PC-3 (cell line): ENCODE data around the gene C1orf105. TPM values are rescaled to one million over a fixed set of nuclear protein-coding genes. Genes with fewer than 3 reads are reported as not detected.

Experiments used
- ATAC-seq: fragments of 200-7000 bp; cut with Tn5 transposase; 2 replicates; pipeline ENCODE4 v1.9.1; 2020; ENCODE audit warnings: mild to moderate bottlenecking, moderate library complexity
- BruUV-seq: library from RNA; stranded (reverse); fragments of 400-500 nt; replicated peaks from 2 replicates; lab custom pipeline; 2021; lab: Mats Ljungman, UMichigan
- CTCF ChIA-PET: fragments of 300-600 bp; sonication (Branson Sonifier 250); formaldehyde crosslinking; loops from one replicate; lab custom pipeline; 2022; ENCODE audit warnings: antibody characterized with exemption; lab: Charles Lee
- POLR2A ChIA-PET: fragments of 300-600 bp; sonication (Branson Sonifier 250); formaldehyde crosslinking; loops from one replicate; lab custom pipeline; 2022; ENCODE audit warnings: antibody characterized with exemption; ENCODE audit not compliant: unreplicated experiment; lab: Charles Lee
- DNase-seq: peaks from one replicate; pipeline ENCODE4 v3.0.0-alpha.2; 2015
- H2AFZ ChIP-seq: fragments of 300-600 bp; sonication (generic); 2 replicates; pipeline ENCODE4 v1.6.0; 2016; ENCODE audit warnings: antibody characterized with exemption, low read length
- H3F3A ChIP-seq: fragments of 300-600 bp; sonication (generic); one replicate; pipeline ENCODE4 v1.6.0; 2017; ENCODE audit warnings: antibody characterized with exemption, low read length, control low read depth, mild to moderate bottlenecking; ENCODE audit not compliant: unreplicated experiment
- H3K27ac ChIP-seq: fragments of 300-600 bp; sonication (generic); 2 replicates; pipeline ENCODE4 v1.5.1; 2016; ENCODE audit warnings: mild to moderate bottlenecking, low read length
- H3K27me3 ChIP-seq: fragments of 300-600 bp; sonication (generic); 2 replicates; pipeline ENCODE4 v1.6.1; 2016; ENCODE audit warnings: low read length, mixed read lengths
- H3K36me3 ChIP-seq: fragments of 300-600 bp; sonication (generic); 2 replicates; pipeline ENCODE4 v1.6.1; 2016; ENCODE audit warnings: low read depth, mixed run types, low read length, mixed read lengths
- H3K4me1 ChIP-seq: fragments of 300-600 bp; sonication (generic); 2 replicates; pipeline ENCODE4 v1.5.1; 2016; ENCODE audit warnings: low read length; ENCODE audit not compliant: insufficient read depth
- H3K4me2 ChIP-seq: fragments of 300-600 bp; sonication (generic); 2 replicates; pipeline ENCODE4 v1.6.0; 2016; ENCODE audit warnings: low read length
- H3K4me3 ChIP-seq: fragments of 300-600 bp; sonication (generic); 2 replicates; pipeline ENCODE4 v1.5.1; 2016; ENCODE audit warnings: mild to moderate bottlenecking, low read length, mixed read lengths
- H3K79me2 ChIP-seq: fragments of 300-600 bp; sonication (generic); 2 replicates; pipeline ENCODE4 v1.6.1; 2017; ENCODE audit warnings: low read length, mixed read lengths
- H3K9ac ChIP-seq: fragments of 300-600 bp; sonication (generic); 2 replicates; pipeline ENCODE4 v1.6.0; 2016; ENCODE audit warnings: mild to moderate bottlenecking, low read length
- H3K9me2 ChIP-seq: fragments of 300-600 bp; sonication (generic); replicated peaks from 2 replicates; pipeline ENCODE4 v1.6.1; 2016; ENCODE audit warnings: mixed run types, low read length, mixed read lengths
- H3K9me3 ChIP-seq: fragments of 300-600 bp; sonication (generic); 2 replicates; pipeline ENCODE4 v1.6.1; 2016; ENCODE audit warnings: low read length, mixed read lengths
- H4K20me1 ChIP-seq: fragments of 300-600 bp; sonication (generic); 2 replicates; pipeline ENCODE4 v1.6.1; 2016; ENCODE audit warnings: low read length, mixed read lengths
- EZH2 ChIP-seq: fragments of 300-600 bp; sonication (generic); IDR thresholded peaks from one replicate; pipeline ENCODE4 v1.6.1; 2017; ENCODE audit warnings: antibody characterized with exemption, mild to moderate bottlenecking, low read length; ENCODE audit not compliant: unreplicated experiment
- EZH2phosphoT487 ChIP-seq: fragments of 300-600 bp; sonication (generic); IDR thresholded peaks from 2 replicates; pipeline ENCODE4 v1.6.1; 2018; ENCODE audit warnings: mild to moderate bottlenecking, antibody characterized with exemption, low read length, borderline replicate concordance
- intact Hi-C: fragments of 100-400 bp; cut with micrococcal nuclease; formaldehyde crosslinking; loops from 2 replicates; pipeline ENCODE4 v1.9.0; 2023
- total RNA-seq: library from RNA; depleted of rRNA; stranded (reverse); fragments of >200 nt; gene quantifications from 2 replicates; pipeline ENCODE4 v1.2.3, GENCODE V29; 2014
- TF ChIP-seq, protein P1 (sequence below): fragments of 300-600 bp; sonication (generic); conservative IDR thresholded peaks from 2 replicates; pipeline ENCODE4 v1.5.1; 2017; ENCODE audit warnings: antibody characterized with exemption, low read depth, mild to moderate bottlenecking, low read length

The C1orf105 gene
- total RNA-seq, 1 experiment from 2014 or later: not detected

DNA sequence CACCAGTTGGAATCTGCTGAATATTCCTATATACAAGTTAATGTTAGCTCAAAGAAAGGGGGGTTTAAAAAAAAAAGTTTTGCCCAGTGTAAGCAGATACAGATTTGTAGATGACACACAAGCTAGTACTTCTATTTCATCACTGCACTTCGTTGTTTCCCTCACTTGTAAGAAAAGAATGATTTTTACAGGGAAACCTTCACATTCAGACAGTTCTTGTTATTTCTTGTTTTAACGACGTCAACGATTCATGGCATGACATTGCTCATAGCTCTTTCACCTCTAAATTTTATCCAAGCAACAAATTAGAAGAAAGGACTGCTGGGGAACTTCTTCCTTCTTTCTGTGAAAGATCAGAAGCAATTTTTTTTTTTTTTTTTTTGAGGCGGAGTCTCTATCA is 25.7 kb upstream of the C1orf105 start:
- no peaks in the 10 kb centered on the region for H3K9me2 ChIP-seq
- ChIA-PET POLR2A (interaction anchor here (0.5 to 1.1 kb wide), 3 partner anchors 35 to 388 kb away, joined by 3 to 17 read pairs (median 3); no protein-coding TSS in a partner anchor), CTCF (interaction anchor here (0.7 to 0.9 kb wide), 3 partner anchors 37 to 679 kb away, joined by 3 to 5 read pairs (median 4); no protein-coding TSS in a partner anchor)
- no peak for ATAC-seq
- intact Hi-C loops: loop anchor here (1.0 to 10.0 kb wide), 3 partner anchors 35 to 750 kb away; no protein-coding TSS in a partner anchor
- no peaks in the 10 kb centered on the region for H4K20me1 ChIP-seq
- no peaks in the 10 kb centered on the region for H3F3A ChIP-seq
- no peak for TF ChIP-seq EZH2
- no peak for TF ChIP-seq EZH2phosphoT487
- TF ChIP-seq, protein P1, sequence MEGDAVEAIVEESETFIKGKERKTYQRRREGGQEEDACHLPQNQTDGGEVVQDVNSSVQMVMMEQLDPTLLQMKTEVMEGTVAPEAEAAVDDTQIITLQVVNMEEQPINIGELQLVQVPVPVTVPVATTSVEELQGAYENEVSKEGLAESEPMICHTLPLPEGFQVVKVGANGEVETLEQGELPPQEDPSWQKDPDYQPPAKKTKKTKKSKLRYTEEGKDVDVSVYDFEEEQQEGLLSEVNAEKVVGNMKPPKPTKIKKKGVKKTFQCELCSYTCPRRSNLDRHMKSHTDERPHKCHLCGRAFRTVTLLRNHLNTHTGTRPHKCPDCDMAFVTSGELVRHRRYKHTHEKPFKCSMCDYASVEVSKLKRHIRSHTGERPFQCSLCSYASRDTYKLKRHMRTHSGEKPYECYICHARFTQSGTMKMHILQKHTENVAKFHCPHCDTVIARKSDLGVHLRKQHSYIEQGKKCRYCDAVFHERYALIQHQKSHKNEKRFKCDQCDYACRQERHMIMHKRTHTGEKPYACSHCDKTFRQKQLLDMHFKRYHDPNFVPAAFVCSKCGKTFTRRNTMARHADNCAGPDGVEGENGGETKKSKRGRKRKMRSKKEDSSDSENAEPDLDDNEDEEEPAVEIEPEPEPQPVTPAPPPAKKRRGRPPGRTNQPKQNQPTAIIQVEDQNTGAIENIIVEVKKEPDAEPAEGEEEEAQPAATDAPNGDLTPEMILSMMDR: no peak
- peak overlapping the region; percentile 50; the same call in 1 of the 2 replicates for H2AFZ ChIP-seq
- DNase-seq: no peak
- no peaks in the 10 kb centered on the region for H3K79me2 ChIP-seq
- H3K9me3 ChIP-seq: no peaks in the 10 kb centered on the region
- H3K27ac ChIP-seq: peak overlapping the region; percentile 15
- no peak overlapping the region for H3K4me3 ChIP-seq
- H3K36me3 ChIP-seq: no peaks in the 10 kb centered on the region
- H3K9ac ChIP-seq: no peak overlapping the region
- peak overlapping the region; percentile 43 for H3K4me2 ChIP-seq
- H3K4me1 ChIP-seq: peaks cover 40% of the 10 kb centered on the region
- BruUV-seq: no TSS peak
- no peaks in the 10 kb centered on the region for H3K27me3 ChIP-seq

DNA sequence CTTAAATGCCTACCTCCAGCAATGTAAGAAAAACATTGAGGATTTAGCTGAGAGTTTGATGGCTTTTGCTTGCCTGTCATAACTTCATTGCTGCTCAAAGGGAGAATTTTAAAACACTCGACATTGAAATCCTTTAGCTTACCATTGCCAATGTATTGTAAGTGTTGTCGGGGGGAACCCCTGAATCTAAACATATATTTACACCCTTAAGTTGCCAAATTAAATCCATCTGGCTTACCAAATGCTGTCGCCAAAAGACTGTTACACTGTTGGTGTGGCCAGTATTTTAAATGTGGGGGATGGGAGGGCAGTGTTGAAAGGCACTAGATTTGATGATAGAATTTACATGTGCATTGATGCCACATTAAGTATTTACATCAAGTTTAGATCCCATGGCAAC is 24.9 kb upstream of the C1orf105 start:
- no TSS peak for BruUV-seq
- H3K9ac ChIP-seq: no peak overlapping the region
- DNase-seq (no peak), ATAC-seq (no peak)
- no peak overlapping the region for H2AFZ ChIP-seq
- H3K9me2 ChIP-seq: no peaks in the 10 kb centered on the region
- TF ChIP-seq EZH2phosphoT487 (no peak), EZH2 (no peak)
- TF ChIP-seq, protein P1: no peak
- no peaks in the 10 kb centered on the region for H3F3A ChIP-seq
- no peak overlapping the region for H3K27ac ChIP-seq
- no peaks in the 10 kb centered on the region for H3K79me2 ChIP-seq
- H3K4me1 ChIP-seq: peaks cover 47% of the 10 kb centered on the region
- CTCF ChIA-PET: no interaction called here
- no peak overlapping the region for H3K4me3 ChIP-seq
- POLR2A ChIA-PET: no interaction called here
- H3K27me3 ChIP-seq: no peaks in the 10 kb centered on the region
- no peaks in the 10 kb centered on the region for H4K20me1 ChIP-seq
- H3K4me2 ChIP-seq: no peak overlapping the region
- no peaks in the 10 kb centered on the region for H3K36me3 ChIP-seq
- intact Hi-C loops: loop anchor here (5.0 to 10.0 kb wide), 2 partner anchors 53 to 751 kb away; no protein-coding TSS in a partner anchor
- no peaks in the 10 kb centered on the region for H3K9me3 ChIP-seq

DNA sequence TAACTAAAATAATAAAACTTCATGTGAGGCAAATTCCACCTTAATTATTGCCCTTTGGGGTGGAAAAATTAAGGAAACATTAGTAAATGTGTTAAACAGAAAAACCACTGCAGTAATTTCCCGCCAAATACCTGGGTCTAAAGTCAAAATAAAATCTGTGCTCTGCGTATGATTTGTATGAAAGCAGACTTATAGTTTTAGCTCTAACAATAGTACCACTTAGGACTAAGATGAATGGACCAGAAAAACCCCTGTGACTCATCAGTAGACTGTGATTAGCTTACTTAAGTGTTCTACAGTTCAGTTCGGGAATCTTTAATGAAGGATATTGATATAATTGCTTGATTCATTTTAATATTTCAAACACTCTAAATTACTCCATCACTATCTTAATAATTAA is 23.3 kb upstream of the C1orf105 start:
- no peak overlapping the region for H3K4me3 ChIP-seq
- no TSS peak for BruUV-seq
- DNase-seq (peak; percentile 76), ATAC-seq (no peak)
- no peak overlapping the region for H3K27ac ChIP-seq
- H3F3A ChIP-seq: no peaks in the 10 kb centered on the region
- no peaks in the 10 kb centered on the region for H4K20me1 ChIP-seq
- TF ChIP-seq EZH2phosphoT487 (no peak), EZH2 (no peak)
- TF ChIP-seq, protein P1: no peak
- H3K9ac ChIP-seq: no peak overlapping the region
- H2AFZ ChIP-seq: no peak overlapping the region
- H3K9me3 ChIP-seq: no peaks in the 10 kb centered on the region
- H3K27me3 ChIP-seq: no peaks in the 10 kb centered on the region
- peaks cover 56% of the 10 kb centered on the region for H3K4me1 ChIP-seq
- no peaks in the 10 kb centered on the region for H3K36me3 ChIP-seq
- no peak overlapping the region for H3K4me2 ChIP-seq
- H3K9me2 ChIP-seq: no peaks in the 10 kb centered on the region
- intact Hi-C loops: loop anchor here (5.0 to 10.0 kb wide), 2 partner anchors 55 to 752 kb away; no protein-coding TSS in a partner anchor
- ChIA-PET CTCF (interaction anchor here (1.1 kb wide), 1 partner anchor 395 kb away, joined by 5 read pairs; no protein-coding TSS in a partner anchor), POLR2A (interaction anchor here (0.6 kb wide), 2 partner anchors 656 to 884 kb away, joined by 3 to 6 read pairs; no protein-coding TSS in a partner anchor)
- no peaks in the 10 kb centered on the region for H3K79me2 ChIP-seq
